Measurements from ENCODE around the gene KIFC1.

- TF ChIP-seq CTCF (IDR thresholded peaks at IDR 0.05; ENCODE audit: low read length) (peak; percentile 61), EZH2 (optimal IDR thresholded peaks at IDR 0.05; ENCODE audit: low read depth, low read length) (no peak)
Measured at GRCh38 chr6:33417903-33418689, 26.5 kb downstream of the KIFC1 start, which contains the start of gene CUTA.

All from MM.1S (cell line).